Astrocyte (in vitro differentiated cells and primary cell): Measurements from ENCODE around the gene AFM.

Experiments used
- CTCF ChIP-seq: IDR thresholded peaks from 2 replicates; pipeline ENCODE4 v1.5.1; 2011; ENCODE audit warnings: low read depth, mild to moderate bottlenecking, inconsistent platforms, low read length, moderate library complexity; ENCODE audit not compliant: insufficient read depth
- EZH2 ChIP-seq: IDR thresholded peaks from 2 replicates; pipeline ENCODE4 v1.6.1; 2012; ENCODE audit warnings: mild to moderate bottlenecking, low read length, inconsistent platforms; ENCODE audit not compliant: insufficient read depth

DNA sequence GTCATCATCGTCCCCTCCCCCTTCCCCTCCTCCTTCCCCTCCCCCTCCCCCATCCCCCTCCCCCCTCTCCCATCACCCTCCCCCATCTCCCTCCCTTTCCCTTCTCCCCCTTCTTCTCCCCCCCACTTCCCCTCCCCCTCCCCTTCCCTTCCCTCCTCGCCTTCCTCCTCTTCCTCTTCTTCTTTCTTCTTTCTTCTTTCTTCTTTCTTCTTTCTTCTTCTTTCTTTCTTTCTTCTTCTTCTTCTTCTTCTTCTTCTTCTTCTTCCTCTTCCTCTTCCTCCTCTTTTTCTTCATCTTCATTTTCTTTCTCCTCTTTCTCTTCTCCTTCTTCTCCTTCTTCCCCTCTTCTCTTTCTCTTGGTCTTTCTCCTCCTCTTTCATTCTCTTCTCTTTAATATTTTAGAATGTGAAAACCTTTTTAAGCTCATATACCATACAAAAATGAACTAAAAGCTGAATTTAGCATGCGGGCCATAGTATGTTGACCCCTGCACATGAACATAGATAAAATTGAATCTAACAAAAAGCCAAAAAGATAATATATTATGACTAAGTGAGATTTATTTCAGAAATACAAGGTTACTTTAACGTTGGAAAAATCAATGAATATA is 20.5 kb upstream of the AFM start:
- no peak for TF ChIP-seq CTCF
- no peak for TF ChIP-seq EZH2
